GM06990 (cell line): ENCODE data around the gene SLC5A1.

Source experiments
- DNase-seq: peaks from one replicate; pipeline ENCODE4 v3.0.0-alpha.2; 2011; ENCODE audit not compliant: insufficient read length; ENCODE audit errors: extremely low read depth
- H3K27me3 ChIP-seq: replicated peaks from 2 replicates; pipeline ENCODE4 v1.6.0; 2011; ENCODE audit warnings: low read length; ENCODE audit not compliant: control insufficient read depth, insufficient read depth
- H3K36me3 ChIP-seq: 2 replicates; pipeline ENCODE4 v1.5.1; 2011; ENCODE audit warnings: low read length; ENCODE audit not compliant: control insufficient read depth, insufficient read depth
- H3K4me3 ChIP-seq: replicated peaks from 2 replicates; pipeline ENCODE4 v1.5.1; 2011; ENCODE audit warnings: low read depth, mild to moderate bottlenecking, control low read depth, low read length
- CTCF ChIP-seq: IDR thresholded peaks from 2 replicates; pipeline ENCODE4 v1.5.1; 2011; ENCODE audit warnings: low read length, control low read depth, mild to moderate bottlenecking, inconsistent platforms; ENCODE audit not compliant: insufficient read depth, poor library complexity, severe bottlenecking

The SLC5A1 gene

GRCh38 chr22:32013200-32013599 is 29.9 kb upstream of the SLC5A1 start:
- no peak for DNase-seq
- Histone ChIP-seq H3K36me3 (no peaks in the 10 kb centered on the region), H3K4me3 (no peak overlapping the region), H3K27me3 (no peaks in the 10 kb centered on the region)
- TF ChIP-seq CTCF, result no peak

- DNase-seq, result no peak
- Histone ChIP-seq H3K36me3 (no peaks in the 10 kb centered on the region), H3K27me3 (no peaks in the 10 kb centered on the region), H3K4me3 (no peak overlapping the region)
- TF ChIP-seq CTCF, result no peak
Observed at GRCh38 chr22:32016081-32016480, 27.0 kb upstream of the SLC5A1 start.

DNA sequence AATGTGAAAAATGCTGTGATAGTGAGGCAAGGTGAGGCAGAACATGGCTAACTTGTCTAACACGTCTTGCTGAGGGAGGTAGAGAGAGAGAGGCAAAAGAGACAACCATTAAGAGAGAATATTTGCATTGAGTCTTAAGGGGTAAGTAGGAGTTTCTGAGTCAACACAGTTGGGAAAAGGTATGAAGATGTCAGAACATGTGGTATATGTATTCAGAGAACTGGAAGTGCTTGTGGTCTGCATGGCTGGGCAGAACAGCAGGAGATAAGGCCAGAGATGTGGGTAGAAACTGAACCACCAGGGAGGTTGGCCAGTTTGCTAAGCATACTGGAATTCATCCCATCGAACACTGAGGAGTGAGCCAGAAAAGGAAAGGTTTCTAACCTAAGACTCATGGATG is 25.0 kb upstream of the SLC5A1 start:
- DNase-seq, result no peak
- Histone ChIP-seq H3K27me3 (no peaks in the 10 kb centered on the region), H3K4me3 (no peak overlapping the region), H3K36me3 (no peaks in the 10 kb centered on the region)
- TF ChIP-seq CTCF, result no peak

GRCh38 chr22:32020117-32020516 is 22.9 kb upstream of the SLC5A1 start:
- Histone ChIP-seq H3K36me3 (no peaks in the 10 kb centered on the region), H3K27me3 (no peaks in the 10 kb centered on the region), H3K4me3 (no peak overlapping the region)
- no peak for TF ChIP-seq CTCF
- no peak for DNase-seq

- H3K36me3 ChIP-seq, result no peaks in the 10 kb centered on the region
- no peak overlapping the region for H3K4me3 ChIP-seq
- H3K27me3 ChIP-seq, result no peaks in the 10 kb centered on the region
- TF ChIP-seq CTCF, result no peak
- DNase-seq, result no peak
Observed at GRCh38 chr22:32021716-32022115, 21.3 kb upstream of the SLC5A1 start.

DNA sequence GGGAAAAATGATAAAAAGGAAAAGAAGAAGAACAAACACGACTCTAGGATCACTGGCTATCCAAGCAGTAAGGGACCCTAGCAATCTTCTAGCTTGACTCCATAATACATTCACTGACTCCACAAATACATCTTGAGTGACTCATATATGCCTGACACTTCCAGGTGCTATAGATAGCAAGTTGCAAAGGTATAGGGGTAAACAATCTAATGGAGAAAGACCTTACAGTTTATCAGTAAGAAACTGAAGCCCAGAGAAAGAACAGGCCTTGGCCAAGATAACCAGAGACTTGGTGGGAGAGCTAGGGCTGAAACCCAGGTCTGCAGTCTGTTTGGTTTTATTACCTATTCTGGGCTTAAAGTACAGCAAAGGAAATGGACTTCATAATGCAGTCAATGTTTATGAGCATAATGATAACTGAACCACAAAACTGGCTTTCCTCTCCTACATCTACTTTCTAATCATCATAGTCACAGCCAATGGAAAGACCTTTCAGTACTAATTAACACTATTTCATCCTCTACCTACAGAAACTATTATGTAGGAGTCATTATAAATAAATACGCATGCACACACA is 19.7 kb upstream of the SLC5A1 start:
- no peak overlapping the region for H3K4me3 ChIP-seq
- DNase-seq, result no peak
- H3K36me3 ChIP-seq, result no peaks in the 10 kb centered on the region
- TF ChIP-seq CTCF, result no peak
- no peaks in the 10 kb centered on the region for H3K27me3 ChIP-seq
